Measurements from ENCODE around the gene MKI67. TPM values are rescaled to one million over a fixed set of nuclear protein-coding genes. Genes with fewer than 3 reads are reported as not detected.
A peak's percentile ranks its signal among the peaks of the same experiment; 100 is the strongest.

Gene MKI67
- polyA plus RNA-seq (2011; rRNA removed) = 48.7 and 51.7 TPM in 2 replicates
- 14.5 and 16.0 TPM in 2 replicates for polyA plus RNA-seq (2012; cell fraction: cytosol; rRNA removed)
- 25.5 and 38.1 TPM in 2 replicates for polyA plus RNA-seq (2012; cell fraction: nucleus; rRNA removed)
- polyA plus RNA-seq (2017; fragmentation: RNase III; extraction: RNeasy Plus Mini Kit Qiagen cat#74134 plus additional on column Dnase treatment) = 31.1 to 42.2 TPM (median 33.8 TPM) in 3 replicates
- 53.7 and 59.5 TPM in 2 replicates for polyA minus RNA-seq (2011; rRNA and poly(A)+ RNA removed)

- ATAC-seq (peak; percentile 89 to 93), FAIRE-seq (no peak), DNase-seq (ENCODE audit: low read depth in 1 of 2, low spot score in 1 of 2) (peak; percentile 86 to 91)
- ChIA-PET POLR2A (interaction anchor here (0.6 kb wide), 1 partner anchor 13 kb away, joined by 3 read pairs; no protein-coding TSS in a partner anchor), CTCF (interaction anchor here (0.7 to 1.8 kb wide), 7 partner anchors 10 to 219 kb away, joined by 3 to 7 read pairs (median 5); partner anchors contain the start of gene PTPRE)
- peak within 1 kb of the TSS; percentile 87 to 97 for H3K27ac ChIP-seq
- TF ChIP-seq CHD2 (IDR thresholded peaks at IDR 0.05; ENCODE audit: low read length, partially characterized antibody) (no peak), KDM5A (IDR thresholded peaks at IDR 0.05) (no peak; the same call in 1 of the 2 replicates), MYC (IDR thresholded peaks at IDR 0.05; ENCODE audit: borderline replicate concordance, low read length) (no peak), RNF2 (IDR thresholded peaks at IDR 0.05; ENCODE audit: borderline replicate concordance, low read depth) (no peak), CBX8 (IDR thresholded peaks at IDR 0.05) (no peak), RCOR1 (IDR thresholded peaks at IDR 0.05; ENCODE audit: low read depth, low read length) (no peak), HOXB13 (CRISPR knock-in tag; IDR thresholded peaks at IDR 0.05; ENCODE audit: low read depth) (no peak), E2F6 (IDR thresholded peaks at IDR 0.05; ENCODE audit: borderline replicate concordance, low read depth) (no peak), REST (IDR thresholded peaks at IDR 0.05) (peak; percentile 14; the same call in 1 of the 2 replicates), PBX3 (IDR thresholded peaks at IDR 0.05) (no peak; the same call in 1 of the 2 replicates), HOXA7 (CRISPR knock-in tag; IDR thresholded peaks at IDR 0.05) (no peak), FOXS1 (CRISPR knock-in tag; IDR thresholded peaks at IDR 0.05) (no peak), TP53 (CRISPR knock-in tag; IDR thresholded peaks at IDR 0.05) (no peak), JUN (IDR thresholded peaks at IDR 0.05) (peak in 1 of 2 experiments; percentile 49; a peak in 1 of 5 replicates), HEYL (CRISPR knock-in tag; IDR thresholded peaks at IDR 0.05) (no peak), FOSL2 (IDR thresholded peaks at IDR 0.05) (no peak), FOSL2 (CRISPR knock-in tag; IDR thresholded peaks at IDR 0.05) (no peak), USF2 (IDR thresholded peaks at IDR 0.05) (no peak), BHLHE40 (IDR thresholded peaks at IDR 0.05; ENCODE audit: low read depth, low read length) (no peak), POLR2A (IDR thresholded peaks at IDR 0.05; ENCODE audit: low read length) (peak; percentile 14; the same call in 1 of the 2 replicates), ZNF302 (CRISPR knock-in tag; IDR thresholded peaks at IDR 0.05) (no peak), MAX (IDR thresholded peaks at IDR 0.05) (peak; percentile 46; the same call in 1 of the 2 replicates)
- H3K4me2 ChIP-seq = peak within 1 kb of the TSS; percentile 100
- H3K9me3 ChIP-seq = no peaks in the 10 kb centered on the region
- peaks cover 31% of the 10 kb centered on the region for H3K4me1 ChIP-seq
- WGBS (ENCODE audit: missing lambda C conversion rate) = 1% methylated on average over 22 of the region's 95 CpGs
- H3K4me3 ChIP-seq = peak within 1 kb of the TSS; percentile 93
These were observed at the start of gene MKI67 for GRCh38 chr10:128125944-128126764. MKI67 (minus strand) TSS chr10:128126423; CDS start chr10:128125667, 756 bp downstream.
